ENCODE data around the gene RANBP10. TPM values are rescaled to one million over a fixed set of nuclear protein-coding genes. Genes with fewer than 3 reads are reported as not detected.
A peak's percentile ranks its signal among the peaks of the same experiment; 100 is the strongest.

The RANBP10 gene
- total and polyA plus RNA-seq, 9 of the 15 experiments (the other 6 are each of a cell fraction or from before 2014, with no cell fraction given): 0.61 to 19.3 (median 5.9) TPM

- TF ChIP-seq, protein P1, sequence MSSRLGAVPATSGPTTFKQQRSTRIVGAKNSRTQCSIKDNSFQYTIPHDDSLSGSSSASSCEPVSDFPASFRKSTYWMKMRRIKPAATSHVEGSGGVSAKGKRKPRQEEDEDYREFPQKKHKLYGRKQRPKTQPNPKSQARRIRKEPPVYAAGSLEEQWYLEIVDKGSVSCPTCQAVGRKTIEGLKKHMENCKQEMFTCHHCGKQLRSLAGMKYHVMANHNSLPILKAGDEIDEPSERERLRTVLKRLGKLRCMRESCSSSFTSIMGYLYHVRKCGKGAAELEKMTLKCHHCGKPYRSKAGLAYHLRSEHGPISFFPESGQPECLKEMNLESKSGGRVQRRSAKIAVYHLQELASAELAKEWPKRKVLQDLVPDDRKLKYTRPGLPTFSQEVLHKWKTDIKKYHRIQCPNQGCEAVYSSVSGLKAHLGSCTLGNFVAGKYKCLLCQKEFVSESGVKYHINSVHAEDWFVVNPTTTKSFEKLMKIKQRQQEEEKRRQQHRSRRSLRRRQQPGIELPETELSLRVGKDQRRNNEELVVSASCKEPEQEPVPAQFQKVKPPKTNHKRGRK (tag; IDR thresholded peaks at IDR 0.05): no peak
- TF ChIP-seq ELF1 (tag; IDR thresholded peaks at IDR 0.05) (no peak), ZFPM2 (CRISPR knock-in tag; IDR thresholded peaks at IDR 0.05) (no peak), FOXJ2 (tag; IDR thresholded peaks at IDR 0.05) (no peak), POLR2AphosphoS2 (IDR thresholded peaks at IDR 0.05; ENCODE audit: low read length) (no peak), ZNF707 (CRISPR knock-in tag; conservative IDR thresholded peaks at IDR 0.05) (no peak), MIER1 (IDR thresholded peaks at IDR 0.05; ENCODE audit: low read depth) (no peak), ZNF780A (CRISPR knock-in tag; IDR thresholded peaks at IDR 0.05) (no peak), MTA1 (IDR thresholded peaks at IDR 0.05; ENCODE audit: borderline replicate concordance) (no peak), RCOR1 (IDR thresholded peaks at IDR 0.05; ENCODE audit: borderline replicate concordance in 1 of 2, low read depth in 2 of 2, low read length in 2 of 2) (peak in 1 of 2 experiments; percentile 40; a peak in 1 of 4 replicates), MTF1 (CRISPR knock-in tag; IDR thresholded peaks at IDR 0.05; ENCODE audit: borderline replicate concordance) (no peak), KAT7 (CRISPR knock-in tag; IDR thresholded peaks at IDR 0.05; ENCODE audit: borderline replicate concordance) (peak; percentile 67; the same call in 1 of the 2 replicates), EHMT2 (IDR thresholded peaks at IDR 0.05) (no peak), TAF1 (IDR thresholded peaks at IDR 0.05; ENCODE audit: control insufficient read depth, extremely low read depth, insufficient read depth, low read length, severe bottlenecking) (peak; percentile 58), CBX2 (IDR thresholded peaks at IDR 0.05; ENCODE audit: insufficient read depth, low read length, poor library complexity, severe bottlenecking) (no peak), RBM25 (IDR thresholded peaks at IDR 0.05; ENCODE audit: low read depth, low read length, severe bottlenecking) (no peak), KDM1A (IDR thresholded peaks at IDR 0.05) (peak in 1 of 2 experiments; percentile 25; a peak in 1 of 4 replicates), USF1 (CRISPR knock-in tag; IDR thresholded peaks at IDR 0.05) (no peak)
- TF ChIP-seq, protein P2, sequence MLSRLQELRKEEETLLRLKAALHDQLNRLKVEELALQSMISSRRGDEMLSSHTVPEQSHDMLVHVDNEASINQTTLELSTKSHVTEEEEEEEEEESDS (CRISPR knock-in tag; IDR thresholded peaks at IDR 0.05): no peak
- TF ChIP-seq, protein P3, sequence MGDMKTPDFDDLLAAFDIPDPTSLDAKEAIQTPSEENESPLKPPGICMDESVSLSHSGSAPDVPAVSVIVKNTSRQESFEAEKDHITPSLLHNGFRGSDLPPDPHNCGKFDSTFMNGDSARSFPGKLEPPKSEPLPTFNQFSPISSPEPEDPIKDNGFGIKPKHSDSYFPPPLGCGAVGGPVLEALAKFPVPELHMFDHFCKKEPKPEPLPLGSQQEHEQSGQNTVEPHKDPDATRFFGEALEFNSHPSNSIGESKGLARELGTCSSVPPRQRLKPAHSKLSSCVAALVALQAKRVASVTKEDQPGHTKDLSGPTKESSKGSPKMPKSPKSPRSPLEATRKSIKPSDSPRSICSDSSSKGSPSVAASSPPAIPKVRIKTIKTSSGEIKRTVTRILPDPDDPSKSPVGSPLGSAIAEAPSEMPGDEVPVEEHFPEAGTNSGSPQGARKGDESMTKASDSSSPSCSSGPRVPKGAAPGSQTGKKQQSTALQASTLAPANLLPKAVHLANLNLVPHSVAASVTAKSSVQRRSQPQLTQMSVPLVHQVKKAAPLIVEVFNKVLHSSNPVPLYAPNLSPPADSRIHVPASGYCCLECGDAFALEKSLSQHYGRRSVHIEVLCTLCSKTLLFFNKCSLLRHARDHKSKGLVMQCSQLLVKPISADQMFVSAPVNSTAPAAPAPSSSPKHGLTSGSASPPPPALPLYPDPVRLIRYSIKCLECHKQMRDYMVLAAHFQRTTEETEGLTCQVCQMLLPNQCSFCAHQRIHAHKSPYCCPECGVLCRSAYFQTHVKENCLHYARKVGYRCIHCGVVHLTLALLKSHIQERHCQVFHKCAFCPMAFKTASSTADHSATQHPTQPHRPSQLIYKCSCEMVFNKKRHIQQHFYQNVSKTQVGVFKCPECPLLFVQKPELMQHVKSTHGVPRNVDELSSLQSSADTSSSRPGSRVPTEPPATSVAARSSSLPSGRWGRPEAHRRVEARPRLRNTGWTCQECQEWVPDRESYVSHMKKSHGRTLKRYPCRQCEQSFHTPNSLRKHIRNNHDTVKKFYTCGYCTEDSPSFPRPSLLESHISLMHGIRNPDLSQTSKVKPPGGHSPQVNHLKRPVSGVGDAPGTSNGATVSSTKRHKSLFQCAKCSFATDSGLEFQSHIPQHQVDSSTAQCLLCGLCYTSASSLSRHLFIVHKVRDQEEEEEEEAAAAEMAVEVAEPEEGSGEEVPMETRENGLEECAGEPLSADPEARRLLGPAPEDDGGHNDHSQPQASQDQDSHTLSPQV (IDR thresholded peaks at IDR 0.05): no peak
- TF ChIP-seq, protein P4, sequence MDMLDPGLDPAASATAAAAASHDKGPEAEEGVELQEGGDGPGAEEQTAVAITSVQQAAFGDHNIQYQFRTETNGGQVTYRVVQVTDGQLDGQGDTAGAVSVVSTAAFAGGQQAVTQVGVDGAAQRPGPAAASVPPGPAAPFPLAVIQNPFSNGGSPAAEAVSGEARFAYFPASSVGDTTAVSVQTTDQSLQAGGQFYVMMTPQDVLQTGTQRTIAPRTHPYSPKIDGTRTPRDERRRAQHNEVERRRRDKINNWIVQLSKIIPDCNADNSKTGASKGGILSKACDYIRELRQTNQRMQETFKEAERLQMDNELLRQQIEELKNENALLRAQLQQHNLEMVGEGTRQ (CRISPR knock-in tag; IDR thresholded peaks at IDR 0.05): no peak
Observed at GRCh38 chr16:67847064-67847861, 40.9 kb upstream of the RANBP10 start, which contains the start of gene CENPT (continued).
